Skeletal muscle tissue (tissue), 4 donors: ENCODE measurements around the gene LCA5. TPM values are rescaled to one million over a fixed set of nuclear protein-coding genes. Genes with fewer than 3 reads are reported as not detected.
"Not testable (repeated sequence)": the region's sequence is repeated elsewhere in the genome, so short reads cannot be mapped to it uniquely, and the experiment has no call there.

Experiments used
- H3K27ac ChIP-seq: one replicate; pipeline ENCODE4 v1.7.0; 2013; ENCODE audit warnings: mild to moderate bottlenecking, low read depth, low read length, inconsistent platforms
- H3K27me3 ChIP-seq, 3 donors: one replicate each; pipeline ENCODE4 v1.7.0; 2013; ENCODE audit warnings: low read length in 3 of 3; ENCODE audit not compliant: control insufficient read depth in 3 of 3, insufficient read depth in 3 of 3
- H3K36me3 ChIP-seq, 3 donors: one replicate each; pipeline ENCODE4 v1.7.0; 2013; ENCODE audit warnings: low read length in 3 of 3; ENCODE audit not compliant: control insufficient read depth in 3 of 3, insufficient read depth in 3 of 3
- H3K4me1 ChIP-seq, 3 donors: one replicate each; pipeline ENCODE4 v1.7.0; 2013; ENCODE audit warnings: low read length in 3 of 3, mild to moderate bottlenecking in 3 of 3; ENCODE audit not compliant: control insufficient read depth in 3 of 3, insufficient read depth in 3 of 3
- H3K4me3 ChIP-seq, 3 donors: one replicate each; pipeline ENCODE4 v1.7.0; 2013; ENCODE audit warnings: low read length in 3 of 3
- H3K9ac ChIP-seq, 3 donors: one replicate each; pipeline ENCODE4 v1.7.0; 2013; ENCODE audit warnings: low read length in 3 of 3, mild to moderate bottlenecking in 3 of 3, moderate library complexity in 2 of 3, low read depth in 1 of 3
- H3K9me3 ChIP-seq, 3 donors: one replicate each; pipeline ENCODE4 v1.7.0; 2013; ENCODE audit warnings: low read length in 3 of 3; ENCODE audit not compliant: control insufficient read depth in 3 of 3
- total RNA-seq: library from RNA; depleted of rRNA; stranded (reverse); fragments of >200 nt; gene quantifications from one replicate; pipeline ENCODE4 v1.2.3, GENCODE V29; 2014
- donor health status: Osteomylitis.

The LCA5 gene
- total RNA-seq, 1 donor from 2014 or later = 4.7 TPM

- Histone ChIP-seq H3K36me3 (peaks cover 0 to 8% (median 0%) of the 10 kb centered on the region in 3 donors), H3K9ac (no peak overlapping the region), H3K27ac (peak overlapping the region; percentile 67), H3K4me3 (no peak overlapping the region), H3K27me3 (no peaks in the 10 kb centered on the region), H3K9me3 (no peaks in the 10 kb centered on the region), H3K4me1 (peaks cover 11 to 17% (median 12%) of the 10 kb centered on the region in 3 donors)
These were observed 6.2 kb upstream of the LCA5 start for GRCh38 chr6:79543411-79543810.

GRCh38 chr6:79538106-79538971 lies 1.1 kb upstream of the LCA5 start:
- Histone ChIP-seq H3K9me3 (no peaks in the 10 kb centered on the region), H3K4me1 (peaks cover 0 to 8% (median 3%) of the 10 kb centered on the region in 3 donors), H3K27me3 (no peaks in the 10 kb centered on the region), H3K9ac (peak overlapping the region; percentile 88 to 95 (median 94)), H3K4me3 (peak overlapping the region; percentile 90 to 97 (median 95)), H3K36me3 (peaks cover 0 to 2% (median 0%) of the 10 kb centered on the region in 3 donors), H3K27ac (peak overlapping the region; percentile 90)

- Histone ChIP-seq H3K4me3 (peak overlapping the region; percentile 90 to 97 (median 95)), H3K27ac (peak overlapping the region; percentile 90), H3K4me1 (peaks cover 0 to 8% (median 3%) of the 10 kb centered on the region in 3 donors), H3K36me3 (no peaks in the 10 kb centered on the region), H3K27me3 (no peaks in the 10 kb centered on the region), H3K9me3 (no peaks in the 10 kb centered on the region), H3K9ac (peak overlapping the region; percentile 88 to 95 (median 94))
These were observed 661 bp downstream of the LCA5 start for GRCh38 chr6:79536585-79536953.

- not testable (repeated sequence) for H3K4me1 ChIP-seq, H3K9ac ChIP-seq, H3K27ac ChIP-seq, H3K9me3 ChIP-seq, H3K36me3 ChIP-seq, H3K27me3 ChIP-seq, H3K4me3 ChIP-seq
These were observed 7.7 kb downstream of the LCA5 start for GRCh38 chr6:79529567-79529966.

- Histone ChIP-seq H3K4me3 (no peak overlapping the region), H3K9ac (no peak overlapping the region), H3K27me3 (no peaks in the 10 kb centered on the region), H3K9me3 (no peaks in the 10 kb centered on the region), H3K27ac (no peak overlapping the region), H3K36me3 (no peaks in the 10 kb centered on the region), H3K4me1 (peaks cover 0 to 4% (median 0%) of the 10 kb centered on the region in 3 donors)
These were observed 10.3 kb downstream of the LCA5 start for GRCh38 chr6:79526897-79527296.

- Histone ChIP-seq H3K4me3 (no peak overlapping the region), H3K9ac (no peak overlapping the region), H3K4me1 (peaks cover 0 to 4% (median 0%) of the 10 kb centered on the region in 3 donors), H3K27ac (no peak overlapping the region), H3K9me3 (no peaks in the 10 kb centered on the region), H3K36me3 (no peaks in the 10 kb centered on the region), H3K27me3 (no peaks in the 10 kb centered on the region)
These were observed 11.7 kb downstream of the LCA5 start for GRCh38 chr6:79525272-79526100.

- Histone ChIP-seq H3K9ac (no peak overlapping the region), H3K4me3 (no peak overlapping the region), H3K4me1 (peaks cover 0 to 4% (median 0%) of the 10 kb centered on the region in 3 donors), H3K27ac (no peak overlapping the region), H3K9me3 (no peaks in the 10 kb centered on the region), H3K36me3 (no peaks in the 10 kb centered on the region), H3K27me3 (no peaks in the 10 kb centered on the region)
These were observed 13.2 kb downstream of the LCA5 start for GRCh38 chr6:79524065-79524464.

GRCh38 chr6:79522609-79523008 lies 14.6 kb downstream of the LCA5 start:
- no peak overlapping the region for H3K27ac ChIP-seq
- no peak overlapping the region for H3K4me3 ChIP-seq
- no peaks in the 10 kb centered on the region for H3K27me3 ChIP-seq
- H3K9me3 ChIP-seq = no peaks in the 10 kb centered on the region
- H3K9ac ChIP-seq = no peak overlapping the region
- H3K36me3 ChIP-seq = no peaks in the 10 kb centered on the region
- H3K4me1 ChIP-seq = peaks cover 0 to 4% (median 0%) of the 10 kb centered on the region in 3 donors

GRCh38 chr6:79520534-79520933 lies 16.7 kb downstream of the LCA5 start:
- Histone ChIP-seq H3K9me3 (no peaks in the 10 kb centered on the region), H3K27me3 (no peaks in the 10 kb centered on the region), H3K4me3 (no peak overlapping the region), H3K36me3 (no peaks in the 10 kb centered on the region), H3K27ac (no peak overlapping the region), H3K9ac (no peak overlapping the region), H3K4me1 (peaks cover 0 to under 1% (median 0%) of the 10 kb centered on the region in 3 donors)

- Histone ChIP-seq H3K36me3 (peaks cover 0 to 3% (median 0%) of the 10 kb centered on the region in 3 donors), H3K4me3 (no peak overlapping the region), H3K27ac (no peak overlapping the region), H3K9ac (no peak overlapping the region), H3K27me3 (no peaks in the 10 kb centered on the region), H3K9me3 (no peaks in the 10 kb centered on the region), H3K4me1 (no peaks in the 10 kb centered on the region)
These were observed 18.4 kb downstream of the LCA5 start for GRCh38 chr6:79518842-79519241.
